Stimulated activated memory B cell treated with anti-CD40 and anti-IgM and Interleukin-4, amounts not matched to agents 10 μg/mL and 1 μg/mL and 100 μg/mL, for 72 hours (primary cell): Measurements from ENCODE around the gene BIRC7.

Experiments
- ATAC-seq: fragments of 150-1000 bp; cut with Tn5 transposase; 2 replicates; pipeline ENCODE4 v1.10.0; 2021
- H3K27ac Mint-ChIP-seq: one replicate; pipeline ENCODE4 v1.8.0; 2022; ENCODE audit warnings: mild to moderate bottlenecking, mixed read lengths
- H3K27me3 Mint-ChIP-seq: one replicate; pipeline ENCODE4 v1.8.0; 2022; ENCODE audit warnings: mixed read lengths
- H3K36me3 Mint-ChIP-seq: one replicate; pipeline ENCODE4 v1.8.0; 2022; ENCODE audit warnings: mixed read lengths
- H3K4me1 Mint-ChIP-seq: one replicate; pipeline ENCODE4 v1.8.0; 2022; ENCODE audit warnings: mixed read lengths
- H3K4me3 Mint-ChIP-seq: one replicate; pipeline ENCODE4 v1.8.0; 2022; ENCODE audit warnings: mild to moderate bottlenecking, moderate library complexity, mixed read lengths
- H3K9me3 Mint-ChIP-seq: one replicate; pipeline ENCODE4 v1.8.0; 2022; ENCODE audit warnings: mixed read lengths

BIRC7 gene, protein sequence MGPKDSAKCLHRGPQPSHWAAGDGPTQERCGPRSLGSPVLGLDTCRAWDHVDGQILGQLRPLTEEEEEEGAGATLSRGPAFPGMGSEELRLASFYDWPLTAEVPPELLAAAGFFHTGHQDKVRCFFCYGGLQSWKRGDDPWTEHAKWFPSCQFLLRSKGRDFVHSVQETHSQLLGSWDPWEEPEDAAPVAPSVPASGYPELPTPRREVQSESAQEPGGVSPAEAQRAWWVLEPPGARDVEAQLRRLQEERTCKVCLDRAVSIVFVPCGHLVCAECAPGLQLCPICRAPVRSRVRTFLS

DNA sequence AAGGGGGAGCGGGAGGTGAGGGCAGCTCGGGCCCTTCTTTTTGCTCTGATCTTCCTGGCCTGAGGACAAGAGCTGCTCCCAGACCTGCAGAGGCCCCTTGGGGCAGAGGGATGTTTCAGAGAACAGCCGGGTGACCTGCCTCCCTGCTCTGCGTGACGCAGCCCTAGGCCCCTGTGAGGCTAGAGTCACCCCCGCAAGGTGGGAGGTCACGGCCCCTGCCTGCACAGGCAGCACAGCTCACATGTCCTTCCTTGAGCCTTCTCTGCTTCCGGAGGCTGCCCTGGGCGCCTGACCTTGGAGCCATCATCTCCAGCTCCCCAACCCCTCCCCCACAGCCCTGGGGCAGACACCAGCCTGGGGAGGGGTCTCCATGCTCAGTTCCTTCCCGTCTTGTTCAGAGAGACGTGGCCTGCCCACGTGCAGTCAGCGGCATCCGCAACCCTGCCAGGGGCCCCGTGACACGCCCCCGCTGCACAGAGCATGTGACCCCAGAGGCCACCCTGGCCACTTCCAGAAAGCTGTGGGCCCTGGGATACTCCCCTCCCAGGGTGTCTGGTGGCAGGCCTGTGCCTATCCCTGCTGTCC lies at the start of gene BIRC7:
TSS of gene BIRC7 (plus strand) at position 507 of the 585 bp plus-strand sequence. CDS start 192 bp downstream, outside the sequence.
- Mint-ChIP-seq H3K4me3 (no peak within 1 kb of the TSS), H3K27me3 (peaks cover 63% of the 10 kb centered on the region), H3K36me3 (no peaks in the 10 kb centered on the region), H3K4me1 (peaks cover 20% of the 10 kb centered on the region), H3K27ac (no peak within 1 kb of the TSS), H3K9me3 (no peaks in the 10 kb centered on the region)
- peak; percentile 42 for ATAC-seq

DNA sequence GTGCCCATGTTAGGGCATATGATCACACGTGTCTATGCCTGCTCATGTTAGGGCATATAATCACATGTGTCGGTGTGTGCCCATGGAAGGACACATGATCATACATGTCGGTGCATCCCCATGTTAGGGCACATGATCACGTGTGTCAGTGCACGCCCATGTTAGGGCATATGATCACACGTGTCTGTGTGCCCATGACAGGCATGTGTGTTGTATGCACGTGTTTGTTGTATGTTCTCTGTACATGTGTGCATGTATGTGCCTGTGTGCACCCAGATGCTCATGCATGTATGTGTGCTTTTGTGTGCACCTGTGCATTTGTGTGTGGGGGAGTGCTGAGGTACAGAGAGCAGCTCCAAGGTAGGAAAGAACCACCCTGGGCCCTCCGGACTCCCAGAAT lies 49.6 kb upstream of the BIRC7 start:
- peaks cover 30% of the 10 kb centered on the region for H3K27me3 Mint-ChIP-seq
- no peak for ATAC-seq
- H3K9me3 Mint-ChIP-seq, result no peaks in the 10 kb centered on the region
- no peaks in the 10 kb centered on the region for H3K36me3 Mint-ChIP-seq
- H3K4me1 Mint-ChIP-seq, result no peaks in the 10 kb centered on the region
- H3K4me3 Mint-ChIP-seq, result no peak overlapping the region
- H3K27ac Mint-ChIP-seq, result no peak overlapping the region

DNA sequence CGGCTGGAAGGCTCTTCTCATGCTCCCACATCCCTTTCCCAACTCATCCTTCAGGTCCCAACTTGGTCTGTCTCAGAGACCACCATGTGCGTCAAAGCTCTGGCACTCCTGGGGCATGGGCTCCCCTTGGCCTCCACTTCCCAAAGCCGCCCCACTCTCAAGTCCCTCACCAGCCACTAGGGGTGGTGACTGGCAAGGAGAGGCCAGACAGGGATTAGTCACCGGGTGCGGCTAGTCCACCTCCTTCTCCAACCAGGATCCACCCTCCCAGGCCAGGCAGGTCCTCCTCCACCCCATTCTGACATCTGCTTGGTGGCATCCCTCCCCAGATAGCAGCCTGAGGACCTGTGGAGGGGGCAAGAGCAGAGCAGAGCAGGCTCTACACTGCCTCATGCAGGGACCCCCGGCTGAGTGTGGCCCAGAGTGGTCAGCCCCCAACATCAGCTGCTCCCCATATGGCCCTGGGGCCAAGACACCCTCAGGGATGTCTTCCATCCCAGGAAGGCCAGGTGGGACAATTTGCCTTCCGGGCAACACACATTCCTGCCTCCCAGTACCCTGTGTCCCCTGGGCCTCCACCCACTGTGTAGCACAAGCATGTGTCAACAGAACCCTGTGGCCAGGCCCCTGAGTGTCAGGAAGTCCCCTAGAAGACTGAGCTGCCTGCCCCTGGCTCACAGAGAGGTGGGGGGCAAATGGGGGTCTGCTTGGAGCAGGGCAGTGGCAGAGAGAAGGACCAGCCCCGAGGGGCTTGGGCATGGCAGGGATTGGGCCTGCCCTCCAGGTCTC lies 49.0 kb upstream of the BIRC7 start:
- H3K27ac Mint-ChIP-seq, result no peak overlapping the region
- H3K4me3 Mint-ChIP-seq, result no peak overlapping the region
- no peaks in the 10 kb centered on the region for H3K9me3 Mint-ChIP-seq
- no peak for ATAC-seq
- H3K36me3 Mint-ChIP-seq, result no peaks in the 10 kb centered on the region
- H3K4me1 Mint-ChIP-seq, result no peaks in the 10 kb centered on the region
- H3K27me3 Mint-ChIP-seq, result peaks cover 23% of the 10 kb centered on the region

DNA sequence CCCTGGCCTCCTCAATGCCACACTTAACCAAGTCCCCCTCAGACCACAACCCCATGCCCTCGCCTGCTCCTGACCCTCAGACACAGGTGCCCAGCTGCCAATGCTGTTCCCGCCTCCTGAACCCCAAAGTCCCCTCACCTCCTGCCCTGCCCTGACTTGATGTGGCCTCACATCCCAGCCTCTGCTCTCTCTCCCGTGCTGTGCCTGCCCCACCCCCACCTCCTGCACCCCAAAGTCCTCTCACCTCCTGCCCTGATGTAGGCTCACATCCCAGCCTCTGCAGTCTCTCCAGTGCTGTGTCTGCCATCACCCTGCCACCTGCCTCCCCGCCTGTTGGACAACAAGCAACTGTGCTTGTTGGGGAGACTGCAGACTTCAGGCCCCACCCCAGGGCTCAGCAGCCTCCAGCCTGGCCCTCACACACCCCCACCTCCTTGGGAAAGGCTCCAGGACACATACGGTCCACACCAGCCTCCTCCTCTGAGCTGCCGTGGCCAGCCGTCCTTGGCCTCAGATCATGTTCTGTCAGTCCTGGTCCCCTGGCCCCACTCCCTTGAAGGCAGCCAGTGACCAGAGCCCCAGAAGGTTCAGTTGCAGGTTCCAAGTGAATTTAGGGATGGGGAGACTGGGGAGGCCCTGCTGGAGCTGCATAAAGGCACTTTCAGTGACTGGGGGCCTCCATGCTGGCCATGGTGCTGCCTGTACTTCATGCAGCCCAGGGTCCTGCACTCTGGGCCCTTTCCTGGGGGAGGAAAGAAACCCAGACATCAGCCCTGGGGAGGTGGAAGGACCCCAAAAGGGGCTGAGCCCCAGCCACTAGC lies 48.2 kb upstream of the BIRC7 start:
- Mint-ChIP-seq H3K9me3 (no peaks in the 10 kb centered on the region), H3K4me1 (no peaks in the 10 kb centered on the region), H3K27me3 (peaks cover 15% of the 10 kb centered on the region), H3K27ac (no peak overlapping the region), H3K4me3 (no peak overlapping the region), H3K36me3 (no peaks in the 10 kb centered on the region)
- no peak for ATAC-seq

DNA sequence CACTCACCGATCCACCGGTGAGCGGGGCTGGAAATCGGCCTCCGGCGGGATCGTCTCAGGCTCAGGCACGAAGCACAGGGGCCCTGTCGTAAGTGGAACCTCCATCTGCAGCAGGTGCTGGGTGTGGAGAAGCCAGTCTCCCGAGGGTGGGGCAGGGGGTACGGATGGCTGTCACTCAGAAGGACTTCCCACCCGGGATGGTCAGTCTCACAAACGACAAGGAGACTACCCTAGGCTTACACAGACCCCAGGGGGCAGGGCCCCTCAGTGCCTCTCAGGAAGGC lies 47.6 kb upstream of the BIRC7 start:
- Mint-ChIP-seq H3K27ac (no peak overlapping the region), H3K9me3 (no peaks in the 10 kb centered on the region), H3K27me3 (peaks cover 10% of the 10 kb centered on the region), H3K36me3 (no peaks in the 10 kb centered on the region), H3K4me3 (no peak overlapping the region), H3K4me1 (no peaks in the 10 kb centered on the region)
- no peak for ATAC-seq

DNA sequence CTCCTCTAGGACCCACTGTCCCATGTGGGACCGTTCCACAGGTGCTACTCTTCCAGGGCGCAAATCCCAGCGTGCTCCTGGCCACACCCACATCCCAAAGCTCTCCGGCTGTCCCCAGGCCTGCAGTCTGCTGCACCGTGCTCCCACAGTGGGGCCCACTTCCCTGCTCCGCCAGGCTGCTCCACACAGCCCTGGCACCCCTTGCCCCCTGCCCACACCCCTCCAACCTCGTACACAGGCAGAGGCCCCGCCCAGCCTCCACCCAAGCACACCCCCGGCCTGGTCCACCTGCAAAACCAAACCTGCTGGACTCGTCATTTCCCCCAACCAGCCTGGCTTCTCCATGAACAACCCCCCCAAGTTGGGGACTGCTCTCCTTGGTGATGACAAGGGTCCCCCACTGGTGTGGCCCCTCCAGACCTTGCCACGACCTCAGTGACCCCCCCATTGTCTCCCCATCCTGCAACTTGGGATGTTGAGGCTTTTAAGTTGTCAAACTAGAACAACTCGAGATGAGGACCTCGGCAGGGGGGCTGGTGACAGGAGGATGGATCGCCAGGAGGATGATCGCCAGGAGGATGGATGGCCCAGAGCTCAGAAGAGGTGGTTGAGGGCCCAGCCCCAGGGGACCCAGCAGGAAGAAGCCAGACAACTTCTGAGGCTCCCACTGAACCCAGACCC lies 46.9 kb upstream of the BIRC7 start:
- Mint-ChIP-seq H3K27ac (no peak overlapping the region), H3K4me1 (no peaks in the 10 kb centered on the region), H3K27me3 (peaks cover 3% of the 10 kb centered on the region), H3K9me3 (no peaks in the 10 kb centered on the region), H3K36me3 (peaks cover 1% of the 10 kb centered on the region), H3K4me3 (no peak overlapping the region)
- no peak for ATAC-seq

DNA sequence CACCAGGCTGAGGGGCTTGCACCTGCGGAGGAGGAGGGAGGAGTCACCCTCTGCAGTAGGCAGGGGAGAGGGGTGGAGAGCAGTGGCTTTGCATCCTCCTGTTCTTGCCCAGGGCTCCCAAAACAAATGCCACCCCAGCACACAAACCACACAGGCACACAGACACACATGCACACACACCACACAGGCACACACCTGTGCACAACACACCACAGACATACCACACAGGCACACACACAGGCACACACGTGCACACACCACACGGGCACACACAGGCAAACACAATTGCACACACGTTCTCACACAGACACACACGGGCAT lies 46.4 kb upstream of the BIRC7 start:
- H3K9me3 Mint-ChIP-seq, result no peaks in the 10 kb centered on the region
- no peak overlapping the region for H3K4me3 Mint-ChIP-seq
- ATAC-seq, result no peak
- H3K27me3 Mint-ChIP-seq, result no peaks in the 10 kb centered on the region
- H3K36me3 Mint-ChIP-seq, result peaks cover 6% of the 10 kb centered on the region
- H3K27ac Mint-ChIP-seq, result no peak overlapping the region
- H3K4me1 Mint-ChIP-seq, result no peaks in the 10 kb centered on the region

DNA sequence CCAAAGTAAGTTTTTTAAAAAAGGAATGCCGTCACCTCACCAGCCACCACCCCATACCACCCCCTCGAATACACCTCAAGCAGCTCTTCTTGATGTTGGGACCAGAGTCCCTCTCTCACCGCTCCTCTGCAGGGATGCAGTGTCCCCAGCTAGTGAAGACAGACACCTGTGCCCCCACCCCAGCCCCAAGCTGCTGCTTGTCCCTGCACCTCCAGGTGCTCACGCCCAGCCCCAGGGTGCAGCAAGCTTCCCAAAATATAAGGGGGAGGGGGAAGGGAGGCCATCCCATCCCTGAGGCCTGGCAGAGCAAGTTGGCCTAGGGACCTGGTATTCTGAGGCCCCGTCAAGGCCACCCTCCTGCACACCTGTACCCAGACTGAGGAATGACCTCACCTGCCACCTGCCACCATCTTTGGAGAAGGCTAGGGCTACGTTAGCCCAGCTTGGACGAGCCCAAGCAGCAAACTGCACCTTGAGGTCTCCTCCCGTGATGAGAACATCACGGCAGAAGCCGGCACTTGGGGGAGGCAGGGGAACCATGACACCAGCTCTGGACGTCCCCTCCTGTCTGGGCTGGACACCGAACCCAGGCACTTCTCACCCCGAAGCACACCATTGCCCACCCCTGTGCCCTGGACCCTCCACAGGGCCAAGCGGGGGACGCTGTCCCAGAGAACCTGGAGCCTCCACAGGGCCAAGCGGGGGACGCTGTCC lies 45.7 kb upstream of the BIRC7 start:
- Mint-ChIP-seq H3K27me3 (no peaks in the 10 kb centered on the region), H3K4me1 (no peaks in the 10 kb centered on the region), H3K36me3 (peaks cover 10% of the 10 kb centered on the region), H3K27ac (no peak overlapping the region), H3K4me3 (no peak overlapping the region), H3K9me3 (no peaks in the 10 kb centered on the region)
- no peak for ATAC-seq

DNA sequence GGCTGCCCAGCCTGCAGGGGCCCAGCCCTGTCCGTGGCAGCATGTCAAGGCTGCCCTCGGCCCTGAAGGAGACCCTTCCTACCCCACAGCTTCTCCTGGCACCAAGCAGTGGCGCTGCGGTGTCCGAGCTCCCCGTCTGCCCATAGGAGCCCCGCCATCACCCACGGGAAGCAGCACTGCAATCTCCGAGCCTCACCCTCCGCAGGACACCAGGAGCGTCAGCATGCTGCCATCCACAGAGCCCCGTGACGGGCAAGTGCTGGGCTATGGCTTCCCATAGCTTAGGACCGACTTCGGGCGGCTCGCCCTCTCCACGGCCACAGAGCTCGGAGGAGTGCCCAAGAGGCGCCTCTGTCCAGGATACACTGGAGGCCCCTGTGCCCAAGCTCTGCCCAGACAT lies 44.9 kb upstream of the BIRC7 start:
- Mint-ChIP-seq H3K27me3 (no peaks in the 10 kb centered on the region), H3K4me3 (no peak overlapping the region), H3K9me3 (no peaks in the 10 kb centered on the region), H3K27ac (no peak overlapping the region), H3K36me3 (peaks cover 18% of the 10 kb centered on the region), H3K4me1 (no peaks in the 10 kb centered on the region)
- ATAC-seq, result no peak

DNA sequence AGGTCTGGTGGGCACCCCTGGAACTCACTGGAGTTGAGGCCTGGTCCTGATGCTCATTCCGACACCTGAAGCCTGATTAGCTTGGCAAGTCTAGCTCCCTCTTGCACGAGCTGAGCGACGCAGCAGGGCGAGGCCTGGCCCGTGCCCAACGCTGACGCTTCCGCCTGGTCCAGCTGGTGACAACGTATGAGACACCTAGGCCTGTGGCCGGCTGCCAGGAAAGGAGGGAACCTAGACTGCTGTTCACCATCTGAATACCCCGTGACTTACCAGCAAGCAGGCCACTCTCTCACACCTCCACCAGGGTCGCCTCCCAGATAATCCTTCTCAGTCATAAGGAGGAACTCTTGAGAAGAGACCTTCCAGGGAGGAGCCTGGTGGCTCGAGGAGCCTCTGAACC lies 44.3 kb upstream of the BIRC7 start:
- H3K4me3 Mint-ChIP-seq, result no peak overlapping the region
- no peak for ATAC-seq
- no peaks in the 10 kb centered on the region for H3K4me1 Mint-ChIP-seq
- H3K27ac Mint-ChIP-seq, result no peak overlapping the region
- no peaks in the 10 kb centered on the region for H3K9me3 Mint-ChIP-seq
- peaks cover 24% of the 10 kb centered on the region for H3K36me3 Mint-ChIP-seq
- no peaks in the 10 kb centered on the region for H3K27me3 Mint-ChIP-seq

DNA sequence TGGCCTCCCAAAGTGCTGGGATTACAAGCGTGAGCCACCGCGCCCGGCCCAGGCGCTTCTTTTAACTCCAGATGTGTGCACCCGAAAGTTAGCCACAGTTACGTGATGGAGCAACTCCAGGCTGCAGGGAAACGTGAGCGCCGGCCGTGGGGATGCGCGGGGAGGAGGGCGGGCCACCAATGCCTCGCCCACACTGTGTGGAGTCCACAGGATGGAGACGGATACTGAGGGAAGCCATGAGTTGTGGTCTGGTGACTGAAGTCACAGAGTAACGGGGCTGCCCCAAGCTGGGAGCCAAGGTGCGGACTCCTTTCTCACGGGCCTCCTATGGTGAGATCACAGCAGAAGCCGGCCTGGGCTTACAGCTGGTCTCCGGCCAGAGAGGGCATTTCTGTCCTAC lies 43.0 kb upstream of the BIRC7 start:
- Mint-ChIP-seq H3K4me1 (peaks cover 8% of the 10 kb centered on the region), H3K36me3 (peaks cover 35% of the 10 kb centered on the region), H3K9me3 (no peaks in the 10 kb centered on the region), H3K27me3 (no peaks in the 10 kb centered on the region), H3K27ac (no peak overlapping the region), H3K4me3 (no peak overlapping the region)
- no peak for ATAC-seq

DNA sequence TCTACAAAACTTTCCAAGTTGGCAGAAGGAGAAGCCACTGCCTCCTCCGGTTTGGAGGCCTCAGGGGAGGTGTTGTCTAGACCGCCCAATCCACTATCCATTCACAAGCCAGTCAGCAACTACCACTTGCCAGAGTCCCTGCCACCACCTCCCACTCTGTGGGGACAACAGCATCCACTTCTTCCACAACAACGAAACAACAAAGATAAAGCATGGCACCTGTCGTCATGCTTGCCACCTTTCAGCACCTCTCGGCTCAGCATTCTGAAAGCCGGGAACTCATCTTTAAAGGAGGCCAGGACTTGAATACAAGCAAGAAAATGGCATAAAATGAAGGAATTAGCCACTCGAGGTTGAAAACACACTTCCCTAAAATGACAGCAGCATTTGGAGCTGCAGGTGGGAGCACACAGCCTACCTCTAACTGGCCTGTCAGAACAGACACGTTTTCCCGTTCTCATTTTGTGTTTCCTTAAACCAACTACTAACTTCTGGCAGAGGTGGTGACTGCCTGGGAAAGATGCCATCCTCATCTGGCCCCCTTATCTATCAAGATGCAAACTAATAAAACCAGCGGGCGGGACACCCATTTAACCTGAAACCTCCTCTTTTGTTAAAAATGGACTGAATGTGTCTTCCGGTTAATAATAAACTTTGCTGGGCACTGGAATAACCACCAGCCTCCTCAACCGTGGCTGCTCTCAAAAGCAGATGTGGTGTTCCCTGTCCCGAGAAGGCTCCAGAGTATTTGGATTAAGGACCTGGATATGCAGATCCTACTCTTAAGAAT lies 41.5 kb upstream of the BIRC7 start:
- peaks cover 14% of the 10 kb centered on the region for H3K4me1 Mint-ChIP-seq
- H3K27ac Mint-ChIP-seq, result no peak overlapping the region
- H3K4me3 Mint-ChIP-seq, result no peak overlapping the region
- ATAC-seq, result no peak
- H3K9me3 Mint-ChIP-seq, result no peaks in the 10 kb centered on the region
- peaks cover 35% of the 10 kb centered on the region for H3K36me3 Mint-ChIP-seq
- no peaks in the 10 kb centered on the region for H3K27me3 Mint-ChIP-seq

DNA sequence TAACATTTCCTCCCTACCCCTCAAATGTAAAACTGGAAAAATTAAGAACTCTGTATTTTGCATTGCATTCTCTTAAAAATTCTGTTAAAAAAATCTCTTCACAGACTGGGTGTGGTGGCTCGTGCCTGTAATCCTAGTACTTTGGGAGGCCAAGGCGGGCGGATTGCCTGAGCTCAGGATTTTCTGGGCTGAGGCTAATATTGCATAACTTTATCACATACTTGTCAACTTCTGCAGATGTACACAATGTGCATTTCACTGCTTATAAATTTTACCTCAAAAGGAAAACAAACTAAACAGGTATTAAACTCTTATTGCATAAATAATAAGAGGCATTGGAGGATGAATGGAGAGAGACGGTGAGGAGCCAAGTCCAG lies 40.9 kb upstream of the BIRC7 start:
- ATAC-seq, result no peak
- Mint-ChIP-seq H3K4me3 (no peak overlapping the region), H3K36me3 (peaks cover 35% of the 10 kb centered on the region), H3K9me3 (no peaks in the 10 kb centered on the region), H3K27ac (no peak overlapping the region), H3K27me3 (no peaks in the 10 kb centered on the region), H3K4me1 (peaks cover 15% of the 10 kb centered on the region)
